GM19452 (cell line): ENCODE data around the gene DPEP3.
"Not testable (repeated sequence)": the region's sequence is repeated elsewhere in the genome, so short reads cannot be mapped to it uniquely, and the experiment has no call there.

Source experiments
- ATAC-seq: cut with Tn5 transposase; IDR thresholded peaks from one replicate; pipeline ENCODE4 v1.9.1; 2021; ENCODE audit not compliant: unreplicated experiment

DPEP3 gene, protein sequence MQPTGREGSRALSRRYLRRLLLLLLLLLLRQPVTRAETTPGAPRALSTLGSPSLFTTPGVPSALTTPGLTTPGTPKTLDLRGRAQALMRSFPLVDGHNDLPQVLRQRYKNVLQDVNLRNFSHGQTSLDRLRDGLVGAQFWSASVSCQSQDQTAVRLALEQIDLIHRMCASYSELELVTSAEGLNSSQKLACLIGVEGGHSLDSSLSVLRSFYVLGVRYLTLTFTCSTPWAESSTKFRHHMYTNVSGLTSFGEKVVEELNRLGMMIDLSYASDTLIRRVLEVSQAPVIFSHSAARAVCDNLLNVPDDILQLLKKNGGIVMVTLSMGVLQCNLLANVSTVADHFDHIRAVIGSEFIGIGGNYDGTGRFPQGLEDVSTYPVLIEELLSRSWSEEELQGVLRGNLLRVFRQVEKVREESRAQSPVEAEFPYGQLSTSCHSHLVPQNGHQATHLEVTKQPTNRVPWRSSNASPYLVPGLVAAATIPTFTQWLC

GRCh38 chr16:67979955-67980678, at the start of gene DPEP3:
Gene DPEP3, minus strand, starts transcription at chr16:67980499. Its CDS starts 119 bp downstream, at chr16:67980380.
- no peak for ATAC-seq

GRCh38 chr16:68028996-68029395, 48.7 kb upstream of the DPEP3 start:
- no peak for ATAC-seq

DNA sequence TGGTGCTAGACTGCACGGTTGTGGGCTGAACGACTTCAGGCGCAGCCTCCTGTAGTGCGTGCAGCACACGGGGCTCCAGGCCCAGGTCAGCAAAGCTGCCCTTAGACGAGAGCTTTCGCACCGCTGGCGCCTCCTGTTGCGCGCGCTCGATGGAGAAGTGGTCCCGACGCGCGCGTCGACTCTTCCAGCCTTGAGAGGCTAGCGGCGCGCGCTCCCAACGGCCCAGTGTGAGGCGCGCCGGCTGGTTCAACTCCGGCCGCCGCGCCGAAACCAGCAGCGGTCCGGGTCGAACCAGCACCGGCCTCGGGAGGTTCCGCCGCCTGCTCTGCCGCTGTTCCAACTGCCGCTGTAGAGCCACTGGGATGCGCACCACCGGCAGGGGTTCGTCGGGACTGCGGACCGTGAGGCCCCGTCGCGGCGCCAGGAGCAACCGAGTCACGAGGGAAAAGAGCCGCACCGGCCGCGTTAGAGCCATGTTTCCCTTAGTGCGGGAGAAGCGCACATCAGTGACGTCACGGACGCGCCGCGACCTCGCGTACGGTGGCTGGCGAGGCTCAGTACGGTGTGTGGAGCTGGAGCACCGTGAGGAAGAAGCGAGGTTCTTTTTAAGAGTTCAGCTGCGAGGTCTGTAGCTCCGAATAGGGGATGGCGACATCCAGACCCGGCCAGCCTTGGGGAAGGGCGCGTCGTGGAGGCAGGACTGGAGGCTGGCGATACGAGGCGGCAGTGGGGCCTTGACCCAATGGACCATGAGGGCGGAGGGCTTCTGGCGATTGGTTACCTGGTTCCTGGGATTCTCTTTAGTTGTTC, 42.6 kb upstream of the DPEP3 start, which contains the start of the genes DDX28 and DUS2:
Gene DDX28 (minus strand): TSS at position 505 of the 810 bp plus-strand sequence. CDS start 30 bp downstream, at position 475.
Gene DUS2 (plus strand): TSS at position 557 of the 810 bp plus-strand sequence. CDS start 14,740 bp downstream, outside the sequence.
- peak; percentile 76 for ATAC-seq

DNA sequence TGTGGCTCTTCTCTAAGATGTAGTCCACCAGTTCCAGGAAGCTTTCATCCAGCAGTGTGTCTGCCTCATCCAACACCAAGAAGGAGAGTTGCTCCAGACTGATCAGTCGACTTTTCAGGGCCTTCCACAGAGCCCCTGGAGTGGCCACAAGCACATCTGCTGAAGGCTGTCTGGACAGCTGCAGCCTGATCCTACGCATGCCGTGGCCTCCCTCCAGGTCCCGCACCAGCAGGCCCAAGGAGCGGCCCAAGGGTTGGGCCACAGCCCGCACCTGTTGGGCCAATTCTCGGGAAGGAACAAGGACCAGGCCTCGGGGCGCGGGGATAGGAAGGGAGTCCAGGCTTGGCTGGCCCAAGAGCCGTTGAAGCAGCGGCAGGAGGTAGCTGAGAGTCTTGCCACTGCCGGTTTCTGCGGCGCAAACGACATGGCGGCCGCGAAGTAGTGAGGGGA, 42.0 kb upstream of the DPEP3 start:
- no peak for ATAC-seq

GRCh38 chr16:68021490-68021889, 41.2 kb upstream of the DPEP3 start:
- no peak for ATAC-seq

DNA sequence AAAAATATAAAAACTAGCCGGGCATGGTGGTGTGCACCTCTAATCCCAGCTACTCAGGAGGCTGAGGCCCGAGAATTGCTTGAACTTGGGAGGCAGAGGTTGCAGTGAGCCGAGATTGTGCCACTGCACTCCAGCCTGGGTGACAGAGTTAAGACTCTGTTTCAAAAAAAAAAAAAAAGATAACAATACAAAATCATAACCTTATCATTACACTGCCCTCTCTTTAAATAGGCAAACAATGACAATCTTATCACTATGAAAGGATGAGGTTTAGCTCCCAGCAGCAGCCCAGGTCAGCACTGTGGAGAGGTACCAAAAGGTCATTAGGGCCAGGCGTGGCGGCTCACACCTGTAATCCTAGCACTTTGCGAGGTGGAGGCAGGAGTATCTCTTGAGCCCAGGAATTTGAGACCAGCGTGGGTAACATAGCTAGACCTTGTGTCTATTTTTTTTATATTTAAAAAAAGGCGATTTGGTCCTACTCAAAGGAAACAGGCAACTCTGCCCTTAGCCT, 38.9 kb upstream of the DPEP3 start:
- no peak for ATAC-seq

GRCh38 chr16:68015681-68016080, 35.4 kb upstream of the DPEP3 start, which contains the start of gene DPEP2NB:
Gene DPEP2NB, minus strand, starts transcription at chr16:68015911. Its CDS starts 141 bp downstream, at chr16:68015770.
- ATAC-seq: no peak

DNA sequence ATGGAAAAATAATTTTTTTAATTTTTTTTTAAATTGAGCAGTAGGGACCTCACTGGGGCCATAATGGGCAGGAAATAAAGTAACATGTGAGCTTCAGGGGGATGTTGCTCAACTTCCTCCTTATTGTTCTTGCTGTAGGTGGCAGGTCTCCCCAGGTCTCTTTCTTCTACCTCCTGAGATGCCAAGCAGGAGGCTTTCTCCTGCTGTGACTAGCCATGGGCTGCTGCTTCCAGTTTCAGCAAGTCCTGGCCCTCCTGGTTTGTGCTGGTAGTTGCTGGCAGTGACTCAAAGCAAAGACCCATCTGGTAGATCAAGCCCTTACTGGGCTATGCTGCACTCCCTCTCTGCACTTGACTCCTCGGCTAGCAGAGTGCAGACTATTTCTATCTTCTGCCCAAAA, 33.1 kb upstream of the DPEP3 start:
- ATAC-seq: no peak

GRCh38 chr16:68009872-68010271, 29.6 kb upstream of the DPEP3 start:
- not testable (repeated sequence) for ATAC-seq

DNA sequence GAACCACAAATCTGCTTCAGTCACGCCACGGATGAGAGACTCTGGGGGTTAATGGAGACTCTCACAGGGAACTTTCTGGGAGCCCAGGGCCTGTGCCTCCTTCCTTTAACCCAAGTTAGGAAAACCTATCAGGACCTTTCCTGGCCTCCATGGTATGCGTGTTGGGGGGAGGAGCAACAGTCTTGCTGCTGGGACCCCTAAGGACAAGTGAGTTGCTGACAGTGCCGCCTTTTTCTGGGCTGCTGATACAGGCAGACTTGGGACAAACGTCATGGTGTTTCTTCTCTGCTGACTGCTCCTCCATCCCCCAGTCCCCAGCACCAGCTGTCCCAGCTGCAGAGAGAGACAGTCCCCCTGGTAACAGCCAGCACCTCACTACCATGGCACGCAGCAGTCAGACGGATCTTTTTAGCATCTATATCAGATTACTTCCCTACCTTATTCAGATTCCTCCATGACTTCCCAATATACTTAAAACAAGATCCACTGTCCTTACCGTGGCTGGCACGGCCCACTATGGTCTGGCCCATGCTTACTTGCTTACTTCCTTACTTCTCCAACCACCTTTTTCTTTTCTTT, 28.9 kb upstream of the DPEP3 start:
- no peak for ATAC-seq

DNA sequence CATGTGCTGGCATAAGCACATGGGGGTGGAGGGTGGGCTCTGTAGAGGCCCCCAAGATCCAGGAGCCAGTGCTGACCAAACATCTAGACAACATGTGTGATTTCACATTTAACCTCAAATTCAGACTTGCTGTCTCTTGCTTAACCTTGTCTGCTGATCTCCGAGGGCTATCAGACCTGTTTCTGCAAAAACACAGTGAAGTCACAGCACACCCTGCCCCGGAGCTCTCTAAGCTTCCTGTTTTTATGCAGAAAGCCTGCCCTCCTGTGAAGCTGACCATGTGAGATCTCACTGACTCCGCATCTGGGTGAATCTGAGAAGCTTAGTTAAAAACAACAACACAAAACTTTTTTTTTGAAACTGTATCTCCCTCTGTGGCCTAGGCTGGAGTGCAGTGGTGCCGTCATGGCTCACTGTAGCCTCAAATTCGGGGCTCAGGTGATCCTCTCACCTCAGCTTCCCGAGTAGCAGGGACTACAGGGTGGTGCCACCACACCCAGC, 25.5 kb upstream of the DPEP3 start:
- ATAC-seq: no peak

DNA sequence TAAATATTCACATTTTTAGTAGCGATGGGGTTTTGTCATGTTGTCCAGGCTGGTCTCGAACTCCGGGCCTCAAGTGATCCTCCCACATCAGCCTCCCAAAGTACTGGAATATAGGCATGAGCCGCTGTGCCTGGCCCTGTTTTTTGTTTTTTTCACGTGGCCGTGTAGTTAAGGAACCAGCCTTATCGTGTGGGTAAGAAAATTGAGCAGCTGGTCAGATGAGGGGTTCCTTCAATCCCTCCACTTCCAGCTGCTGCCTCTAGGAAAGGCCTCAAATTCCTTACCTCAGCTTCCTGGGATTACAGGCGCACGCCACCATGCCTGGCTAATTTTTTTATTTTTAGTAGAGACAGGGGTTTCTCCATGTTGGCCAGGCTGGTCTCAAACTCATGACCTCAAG, 24.9 kb upstream of the DPEP3 start:
- no peak for ATAC-seq

- no peak for ATAC-seq
Observed at GRCh38 chr16:68003031-68003430, 22.7 kb upstream of the DPEP3 start.

- no peak for ATAC-seq
Observed at GRCh38 chr16:68000450-68000849, 20.2 kb upstream of the DPEP3 start.

- ATAC-seq: no peak
Observed at GRCh38 chr16:67999985-68000384, 19.7 kb upstream of the DPEP3 start.

DNA sequence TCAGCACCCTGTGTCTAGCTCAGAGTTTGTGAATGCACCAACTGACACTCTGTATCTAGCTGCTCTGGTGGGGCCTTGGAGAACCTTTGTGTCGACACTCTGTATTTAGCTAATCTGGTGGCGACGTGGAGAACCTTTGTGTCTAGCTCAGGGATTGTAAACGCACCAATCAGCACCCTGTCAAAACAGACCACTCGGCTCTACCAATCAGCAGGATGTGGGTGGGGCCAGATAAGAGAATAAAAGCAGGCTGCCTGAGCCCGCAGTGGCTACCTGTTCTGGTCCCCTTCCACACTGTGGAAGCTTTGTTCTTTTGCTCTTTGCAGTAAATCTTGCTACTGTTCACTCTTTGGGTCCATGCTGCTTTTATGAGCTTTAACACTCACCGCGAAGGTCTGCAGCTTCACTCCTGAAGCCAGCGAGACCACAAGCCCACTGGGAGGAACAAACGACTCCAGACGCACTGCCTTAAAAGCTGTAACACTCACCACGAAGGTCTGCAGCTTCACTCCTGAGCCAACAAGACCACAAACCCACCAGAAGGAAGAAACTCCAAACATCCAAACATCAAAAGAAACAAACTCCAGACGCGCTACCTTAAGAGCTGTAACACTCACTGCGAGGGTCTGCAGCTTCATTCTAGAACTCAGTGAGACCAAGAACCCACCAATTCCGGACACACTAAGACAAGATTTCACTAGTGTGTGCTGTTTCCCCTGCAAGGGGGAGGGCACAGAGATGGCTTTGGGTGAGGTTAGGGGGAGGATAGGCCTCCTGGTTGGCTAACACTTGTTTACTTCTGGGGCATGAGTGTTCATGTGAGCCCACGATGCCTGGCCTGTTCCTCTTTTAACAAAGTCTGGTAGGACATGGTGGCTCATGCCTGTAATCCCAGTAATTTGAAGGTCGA, 18.7 kb upstream of the DPEP3 start, which contains the start of gene DPEP2:
Gene DPEP2 (minus strand): TSS at position 706 of the 910 bp plus-strand sequence. CDS start 6,272 bp downstream, outside the sequence.
- not testable (repeated sequence) for ATAC-seq

- not testable (repeated sequence) for ATAC-seq
Observed at GRCh38 chr16:67998231-67998778, 18.0 kb upstream of the DPEP3 start.

GRCh38 chr16:67996666-67997065, 16.4 kb upstream of the DPEP3 start:
- no peak for ATAC-seq
